BJ (cell line): ENCODE measurements around the gene TRMT2A. TPM values are rescaled to one million over a fixed set of nuclear protein-coding genes. Genes with fewer than 3 reads are reported as not detected.

ENCODE experiments used
- CTCF ChIA-PET: fragments of 350-600 bp; formaldehyde crosslinking; extraction: SDS; loops from one replicate; lab custom pipeline; 2021; ENCODE audit warnings: antibody characterized with exemption, inconsistent platforms; lab: Yijun Ruan, JAX
- POLR2A ChIA-PET: fragments of 300-600 bp; sonication (Branson Sonifier 250); formaldehyde crosslinking; extraction: SDS; loops from one replicate; lab custom pipeline; 2021; ENCODE audit warnings: antibody characterized with exemption; lab: Charles Lee
- DNase-seq: peaks from one replicate; pipeline ENCODE4 v3.0.0-alpha.2; 2011; ENCODE audit warnings: low read depth
- H3K27me3 ChIP-seq: 2 replicates; pipeline ENCODE4 v1.6.0; 2011; ENCODE audit warnings: low read length; ENCODE audit not compliant: control insufficient read depth, insufficient read depth
- H3K36me3 ChIP-seq: 2 replicates; pipeline ENCODE4 v1.5.1; 2011; ENCODE audit warnings: low read length; ENCODE audit not compliant: control insufficient read depth, insufficient read depth
- H3K4me3 ChIP-seq: 2 replicates; pipeline ENCODE4 v1.5.1; 2011; ENCODE audit warnings: low read depth, mild to moderate bottlenecking, control low read depth, low read length
- CTCF ChIP-seq: IDR thresholded peaks from 2 replicates; pipeline ENCODE4 v1.5.1; 2011; ENCODE audit warnings: low read depth, mild to moderate bottlenecking, control low read depth, inconsistent platforms, low read length, moderate library complexity; ENCODE audit not compliant: insufficient read depth
- polyA plus RNA-seq: library from polyadenylated mRNA; depleted of rRNA; stranded (reverse); fragments of >200 nt; gene quantifications from 2 replicates; pipeline ENCODE4 v1.2.3, GENCODE V29; 2011

The TRMT2A gene
- polyA plus RNA-seq, 1 experiment: 34.2 TPM

DNA sequence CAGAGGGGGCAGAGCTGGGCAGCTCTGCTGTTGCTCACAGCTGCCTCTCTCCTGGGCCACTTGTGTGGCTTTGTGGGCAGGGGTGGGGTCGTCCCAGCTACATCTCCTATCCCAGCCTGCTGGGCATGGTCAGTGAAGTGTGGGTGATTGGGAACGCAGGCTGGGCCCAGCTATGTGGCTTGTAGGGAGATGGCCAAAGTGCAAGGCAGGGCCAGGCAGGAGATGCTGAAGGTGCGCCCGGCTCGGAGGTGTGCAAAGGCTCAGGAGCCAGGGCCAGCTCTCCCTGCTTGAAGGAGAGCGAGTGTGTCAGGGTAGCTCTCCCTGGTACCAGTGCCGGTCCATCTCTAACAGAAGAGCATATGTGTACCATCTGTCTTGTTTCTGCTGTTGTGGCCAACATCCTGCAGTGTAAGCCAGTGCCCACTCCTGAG lies 9.5 kb downstream of the TRMT2A start:
- DNase-seq: no peak
- Histone ChIP-seq H3K36me3 (peaks cover 56% of the 10 kb centered on the region), H3K4me3 (no peak overlapping the region), H3K27me3 (no peaks in the 10 kb centered on the region)
- TF ChIP-seq CTCF: no peak
- ChIA-PET POLR2A (no interaction called here), CTCF (interaction anchor here (1.6 kb wide), 1 partner anchor 11 kb away, joined by 4 read pairs; no protein-coding TSS in a partner anchor)

DNA sequence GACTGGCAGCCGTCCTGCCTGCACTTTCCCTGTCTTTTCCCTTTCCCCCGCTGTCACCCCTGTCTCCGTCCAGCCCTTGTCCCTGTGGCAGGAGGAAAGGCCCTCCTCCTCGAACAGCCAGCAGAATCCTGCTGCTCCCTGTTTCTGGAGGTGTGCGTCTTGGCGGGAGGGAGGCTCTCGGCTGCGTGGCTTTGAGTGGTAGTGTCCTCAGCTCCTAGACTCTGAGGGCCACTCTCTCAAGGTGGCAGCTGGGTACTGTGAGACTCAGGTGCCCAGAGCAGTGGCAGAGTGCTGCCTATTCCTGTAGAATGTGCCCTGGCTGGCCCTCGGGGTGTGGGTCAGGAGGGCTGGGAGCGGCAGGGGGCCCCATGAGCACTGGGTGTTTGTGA lies 10.2 kb downstream of the TRMT2A start:
- no peak for DNase-seq
- Histone ChIP-seq H3K4me3 (no peak overlapping the region), H3K36me3 (peaks cover 53% of the 10 kb centered on the region), H3K27me3 (no peaks in the 10 kb centered on the region)
- no peak for TF ChIP-seq CTCF
- CTCF ChIA-PET: interaction anchor here (1.6 kb wide), 1 partner anchor 10 kb away, joined by 4 read pairs; no protein-coding TSS in a partner anchor
- POLR2A ChIA-PET: no interaction called here

DNA sequence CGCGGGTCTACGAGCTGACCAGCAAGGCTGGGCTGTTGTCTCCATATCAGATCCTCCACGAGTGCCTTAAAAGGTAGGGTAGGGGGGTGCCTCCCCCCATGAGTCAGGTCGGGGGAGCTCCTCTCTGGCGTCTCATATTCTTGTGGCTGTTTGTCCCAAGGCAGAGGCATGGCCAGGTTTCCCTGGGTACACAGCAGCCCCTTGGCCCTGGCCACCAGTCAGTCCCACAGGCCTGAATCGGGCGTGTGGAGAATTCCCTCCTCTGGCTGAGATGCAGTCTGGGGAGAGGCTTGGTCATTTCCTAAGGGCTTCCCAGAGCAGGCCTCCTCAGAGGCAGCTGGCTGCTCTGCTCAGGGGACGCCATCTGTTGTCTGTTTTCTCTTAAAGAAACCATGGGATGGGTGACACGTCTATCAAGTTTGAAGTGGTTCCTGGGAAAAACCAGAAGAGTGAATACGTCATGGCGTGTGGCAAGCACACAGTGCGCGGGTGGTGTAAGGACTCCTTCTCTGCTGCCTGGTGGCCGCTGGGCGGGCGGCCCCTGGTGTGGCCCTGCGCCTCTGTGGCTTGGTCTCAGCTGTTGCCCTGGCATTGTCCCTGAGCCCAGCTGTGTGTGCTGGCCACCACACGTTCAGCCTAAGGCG lies 10.7 kb downstream of the TRMT2A start:
- Histone ChIP-seq H3K27me3 (no peaks in the 10 kb centered on the region), H3K4me3 (no peak overlapping the region), H3K36me3 (peaks cover 55% of the 10 kb centered on the region)
- DNase-seq: no peak
- no peak for TF ChIP-seq CTCF
- ChIA-PET POLR2A (no interaction called here), CTCF (interaction anchor here (1.1 kb wide), 1 partner anchor 20 kb away, joined by 3 read pairs; no protein-coding TSS in a partner anchor)

DNA sequence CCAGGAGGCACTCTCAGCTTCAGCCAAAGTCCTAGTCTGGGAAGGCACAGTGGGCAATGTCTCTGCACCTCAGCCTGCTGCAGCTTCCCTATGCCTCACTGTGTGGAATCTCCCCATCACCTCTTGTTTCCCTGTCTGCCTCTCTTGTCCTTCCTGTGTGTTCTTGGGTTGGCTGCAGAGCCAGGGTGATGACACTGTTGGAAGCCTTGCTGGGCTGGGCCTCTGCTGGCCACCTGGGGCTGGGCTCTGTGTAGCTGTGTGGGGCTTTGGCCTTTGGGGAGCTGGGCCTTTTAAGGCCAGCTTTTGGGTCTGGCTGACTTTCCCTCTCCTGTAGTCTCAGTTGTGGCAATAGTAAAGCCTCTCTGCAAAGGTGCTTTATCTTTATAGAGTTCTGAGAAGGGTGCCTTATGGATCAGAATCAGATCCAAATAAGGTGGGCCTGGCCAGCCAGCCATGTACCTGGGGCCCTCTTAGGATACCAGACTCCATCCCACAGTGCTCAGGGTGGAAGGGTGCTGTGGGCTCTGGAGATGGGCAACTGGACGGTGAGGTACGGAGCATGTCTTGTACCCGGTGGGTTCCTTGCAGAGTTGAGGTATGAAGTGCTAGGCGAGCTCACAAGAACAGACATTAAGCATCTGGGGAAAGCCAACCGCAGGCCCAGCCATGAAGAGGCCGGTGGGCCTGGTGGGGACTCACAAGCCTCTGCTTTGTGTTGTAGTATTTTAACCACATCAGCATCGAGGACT lies 11.4 kb downstream of the TRMT2A start:
- H3K36me3 ChIP-seq: peaks cover 56% of the 10 kb centered on the region
- ChIA-PET POLR2A (no interaction called here), CTCF (interaction anchor here (1.1 kb wide), 1 partner anchor 19 kb away, joined by 3 read pairs; no protein-coding TSS in a partner anchor)
- TF ChIP-seq CTCF: no peak
- no peaks in the 10 kb centered on the region for H3K27me3 ChIP-seq
- no peak for DNase-seq
- H3K4me3 ChIP-seq: no peak overlapping the region

DNA sequence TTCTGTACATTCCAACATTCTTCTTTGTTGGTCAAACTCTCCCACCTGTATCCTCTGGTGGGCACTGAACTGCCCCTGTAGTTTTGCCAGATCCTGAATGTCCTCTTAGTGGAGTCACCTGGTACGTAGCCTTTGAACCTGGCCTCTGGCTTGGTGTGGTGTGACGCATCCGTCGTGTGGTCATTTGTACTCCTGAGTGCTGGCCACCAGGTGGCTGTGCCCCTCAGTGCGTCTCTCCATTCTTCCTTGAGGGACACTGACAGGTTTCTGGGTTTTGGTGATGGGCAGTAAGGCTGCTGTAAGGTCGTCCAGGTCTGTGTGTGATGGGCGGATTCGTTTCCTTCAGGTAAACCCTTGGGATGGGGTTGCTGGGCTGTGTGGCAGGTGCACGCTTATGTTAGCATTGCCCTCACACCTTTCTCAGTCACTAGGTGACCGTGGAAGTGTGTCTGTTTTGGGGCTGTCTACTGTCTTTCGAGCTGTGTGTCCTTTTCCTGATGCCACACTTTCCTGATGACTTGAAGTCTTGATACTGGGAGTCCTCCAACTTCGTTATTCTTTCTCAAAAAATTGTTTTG lies 14.7 kb downstream of the TRMT2A start:
- Histone ChIP-seq H3K36me3 (peaks cover 43% of the 10 kb centered on the region), H3K4me3 (no peak overlapping the region), H3K27me3 (no peaks in the 10 kb centered on the region)
- TF ChIP-seq CTCF: no peak
- ChIA-PET POLR2A (no interaction called here), CTCF (no interaction called here)
- no peak for DNase-seq
